Measurements from ENCODE around the gene CGB8.
"Not testable (repeated sequence)": the region's sequence is repeated elsewhere in the genome, so short reads cannot be mapped to it uniquely, and the experiment has no call there.

CGB8 gene

DNA sequence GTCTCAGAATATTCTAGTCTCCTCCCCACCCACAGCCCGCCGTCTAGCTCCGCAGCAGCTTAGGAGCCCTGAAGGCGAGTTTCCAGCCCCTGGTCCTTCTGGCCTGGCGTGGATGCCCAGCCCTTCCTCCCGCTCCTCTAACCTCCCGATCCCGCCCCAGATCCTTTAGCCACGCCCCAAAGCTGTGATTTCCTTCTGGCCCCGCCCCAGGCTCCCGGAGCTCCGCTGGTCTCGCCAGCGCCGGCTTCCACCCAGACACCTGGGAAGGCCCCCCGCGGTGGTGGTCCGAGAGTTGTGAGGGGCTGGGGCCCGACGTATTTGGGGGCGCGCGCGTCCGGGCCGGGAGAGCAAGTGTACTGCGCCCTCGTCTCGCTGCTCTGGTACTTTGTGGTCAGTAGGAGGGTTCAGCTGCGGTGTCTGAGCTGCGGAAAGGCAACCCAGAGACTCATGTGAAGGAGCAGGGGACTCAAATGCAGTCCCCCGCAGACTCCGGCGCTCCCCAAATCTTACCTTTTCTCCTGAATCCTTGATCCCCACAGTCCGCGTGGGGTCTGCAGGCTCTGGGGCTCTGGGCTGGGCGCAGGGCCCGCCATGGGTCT lies 8.8 kb upstream of the CGB8 start, which contains the start of gene CGB7:
Gene CGB7, minus strand, starts transcription at position 114 of the 599 bp plus-strand sequence. CDS start 2,374 bp downstream, outside the sequence.
- TF ChIP-seq SIN3A (IDR thresholded peaks at IDR 0.05; ENCODE audit: borderline replicate concordance, insufficient read depth, low read length) (no peak), FOXP2 (optimal IDR thresholded peaks at IDR 0.05; ENCODE audit: borderline replicate concordance, extremely low read depth, extremely low read length, insufficient read depth) (no peak), POLR2AphosphoS5 (IDR thresholded peaks at IDR 0.05; ENCODE audit: low read depth, low read length) (no peak), TAF1 (IDR thresholded peaks at IDR 0.05; ENCODE audit: borderline replicate concordance, insufficient read depth, low read length) (no peak)
- TF ChIP-seq, protein P1, sequence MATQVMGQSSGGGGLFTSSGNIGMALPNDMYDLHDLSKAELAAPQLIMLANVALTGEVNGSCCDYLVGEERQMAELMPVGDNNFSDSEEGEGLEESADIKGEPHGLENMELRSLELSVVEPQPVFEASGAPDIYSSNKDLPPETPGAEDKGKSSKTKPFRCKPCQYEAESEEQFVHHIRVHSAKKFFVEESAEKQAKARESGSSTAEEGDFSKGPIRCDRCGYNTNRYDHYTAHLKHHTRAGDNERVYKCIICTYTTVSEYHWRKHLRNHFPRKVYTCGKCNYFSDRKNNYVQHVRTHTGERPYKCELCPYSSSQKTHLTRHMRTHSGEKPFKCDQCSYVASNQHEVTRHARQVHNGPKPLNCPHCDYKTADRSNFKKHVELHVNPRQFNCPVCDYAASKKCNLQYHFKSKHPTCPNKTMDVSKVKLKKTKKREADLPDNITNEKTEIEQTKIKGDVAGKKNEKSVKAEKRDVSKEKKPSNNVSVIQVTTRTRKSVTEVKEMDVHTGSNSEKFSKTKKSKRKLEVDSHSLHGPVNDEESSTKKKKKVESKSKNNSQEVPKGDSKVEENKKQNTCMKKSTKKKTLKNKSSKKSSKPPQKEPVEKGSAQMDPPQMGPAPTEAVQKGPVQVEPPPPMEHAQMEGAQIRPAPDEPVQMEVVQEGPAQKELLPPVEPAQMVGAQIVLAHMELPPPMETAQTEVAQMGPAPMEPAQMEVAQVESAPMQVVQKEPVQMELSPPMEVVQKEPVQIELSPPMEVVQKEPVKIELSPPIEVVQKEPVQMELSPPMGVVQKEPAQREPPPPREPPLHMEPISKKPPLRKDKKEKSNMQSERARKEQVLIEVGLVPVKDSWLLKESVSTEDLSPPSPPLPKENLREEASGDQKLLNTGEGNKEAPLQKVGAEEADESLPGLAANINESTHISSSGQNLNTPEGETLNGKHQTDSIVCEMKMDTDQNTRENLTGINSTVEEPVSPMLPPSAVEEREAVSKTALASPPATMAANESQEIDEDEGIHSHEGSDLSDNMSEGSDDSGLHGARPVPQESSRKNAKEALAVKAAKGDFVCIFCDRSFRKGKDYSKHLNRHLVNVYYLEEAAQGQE (IDR thresholded peaks at IDR 0.05; ENCODE audit: insufficient read depth in 1 of 2, low read depth in 2 of 2, low read length in 2 of 2) = no peak

DNA sequence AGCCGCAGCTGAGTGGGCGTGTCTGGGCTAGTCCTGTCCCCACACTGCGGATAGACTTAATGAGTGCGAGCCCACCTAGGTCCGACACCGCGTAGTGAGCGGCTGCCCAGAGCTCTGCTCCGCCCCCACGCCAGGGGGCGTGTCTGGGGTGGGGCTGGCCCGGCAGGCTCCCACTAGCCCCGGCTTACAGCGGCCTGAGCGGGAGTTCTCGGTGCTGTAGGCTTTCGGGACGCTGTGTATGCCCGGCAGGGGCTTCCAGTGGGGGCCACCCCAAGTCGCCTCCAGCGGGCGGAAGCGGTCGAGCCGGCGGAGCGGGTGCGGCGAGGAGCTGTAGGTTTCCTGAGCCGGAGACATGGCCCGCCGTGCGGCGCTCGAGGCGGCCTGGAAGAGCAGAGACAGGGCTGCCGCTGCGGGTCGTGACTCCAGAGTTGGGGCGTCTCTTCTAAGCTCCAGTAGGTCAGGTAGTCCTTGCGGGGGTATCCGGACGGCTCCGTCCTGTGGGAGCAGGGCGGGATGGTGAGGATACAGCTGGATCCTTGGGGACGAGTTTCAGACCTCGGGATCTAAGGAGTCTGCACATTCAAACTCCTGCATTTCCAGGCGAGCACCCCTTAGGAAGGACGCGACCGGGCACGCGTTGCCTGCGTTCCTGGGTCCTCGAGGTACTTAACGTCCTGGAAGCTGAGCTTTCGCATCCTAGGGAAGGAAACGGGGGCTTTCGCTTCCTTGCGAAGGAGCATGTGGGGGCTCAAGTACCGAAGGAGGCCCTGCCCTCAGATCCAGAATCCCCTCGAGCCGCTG lies 7.4 kb upstream of the CGB8 start:
- TF ChIP-seq TAF1 (IDR thresholded peaks at IDR 0.05; ENCODE audit: borderline replicate concordance, insufficient read depth, low read length) = no peak
- peak; percentile 24 for TF ChIP-seq FOXP2 (optimal IDR thresholded peaks at IDR 0.05; ENCODE audit: borderline replicate concordance, extremely low read depth, extremely low read length, insufficient read depth)

DNA sequence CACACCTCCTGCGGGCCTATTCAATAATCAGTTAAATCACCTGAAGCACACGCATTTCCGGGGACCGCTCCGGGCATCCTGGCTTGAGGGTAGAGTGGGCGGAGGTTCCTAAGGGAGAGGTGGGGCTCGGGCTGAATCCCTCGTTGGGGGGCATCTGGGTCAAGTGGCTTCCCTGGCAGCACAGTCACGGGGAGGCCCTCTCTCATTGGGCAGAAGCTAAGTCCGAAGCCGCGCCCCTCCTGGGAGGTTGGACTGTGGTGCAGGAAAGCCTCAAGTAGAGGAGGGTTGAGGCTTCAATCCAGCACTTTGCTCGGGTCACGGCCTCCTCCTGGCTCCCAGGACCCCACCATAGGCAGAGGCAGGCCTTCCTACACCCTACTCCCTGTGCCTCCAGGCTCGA lies 5.4 kb downstream of the CGB8 start, which contains the start of gene CGB5:
Gene CGB5, plus strand, starts transcription at position 301 of the 400 bp plus-strand sequence. CDS start 362 bp downstream, outside the sequence.
- TF ChIP-seq POLR2AphosphoS5 (IDR thresholded peaks at IDR 0.05; ENCODE audit: low read depth, low read length); SIN3A (IDR thresholded peaks at IDR 0.05; ENCODE audit: borderline replicate concordance, insufficient read depth, low read length); TAF1 (IDR thresholded peaks at IDR 0.05; ENCODE audit: borderline replicate concordance, insufficient read depth, low read length): not testable (repeated sequence)

DNA sequence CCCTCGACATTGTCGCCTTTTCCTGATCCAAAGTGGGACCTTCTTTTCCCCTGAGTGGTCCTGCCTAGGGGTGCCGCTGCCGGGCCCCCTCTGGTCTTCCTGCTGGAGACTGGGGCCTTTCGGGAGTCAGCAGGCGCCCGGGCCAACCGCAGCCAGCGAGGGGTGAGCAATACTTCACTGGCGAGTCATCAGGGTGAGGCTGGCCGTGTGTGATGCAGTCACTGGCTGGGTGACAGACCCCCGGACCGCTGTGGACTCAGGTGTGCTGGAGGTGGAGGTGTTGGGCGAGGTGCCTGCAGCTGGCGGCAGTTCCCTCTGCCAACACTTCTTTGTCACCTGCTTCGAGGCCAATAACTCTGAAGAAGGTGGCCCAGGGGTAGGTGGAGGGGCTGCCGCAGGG lies 6.7 kb downstream of the CGB8 start:
- TF ChIP-seq TAF1 (IDR thresholded peaks at IDR 0.05; ENCODE audit: borderline replicate concordance, insufficient read depth, low read length) (no peak), SIN3A (IDR thresholded peaks at IDR 0.05; ENCODE audit: borderline replicate concordance, insufficient read depth, low read length) (no peak), FOXP2 (optimal IDR thresholded peaks at IDR 0.05; ENCODE audit: borderline replicate concordance, extremely low read depth, extremely low read length, insufficient read depth) (no peak), POLR2AphosphoS5 (IDR thresholded peaks at IDR 0.05; ENCODE audit: low read depth, low read length) (no peak)
- TF ChIP-seq, protein P1 (IDR thresholded peaks at IDR 0.05; ENCODE audit: insufficient read depth in 1 of 2, low read depth in 2 of 2, low read length in 2 of 2) = no peak

DNA sequence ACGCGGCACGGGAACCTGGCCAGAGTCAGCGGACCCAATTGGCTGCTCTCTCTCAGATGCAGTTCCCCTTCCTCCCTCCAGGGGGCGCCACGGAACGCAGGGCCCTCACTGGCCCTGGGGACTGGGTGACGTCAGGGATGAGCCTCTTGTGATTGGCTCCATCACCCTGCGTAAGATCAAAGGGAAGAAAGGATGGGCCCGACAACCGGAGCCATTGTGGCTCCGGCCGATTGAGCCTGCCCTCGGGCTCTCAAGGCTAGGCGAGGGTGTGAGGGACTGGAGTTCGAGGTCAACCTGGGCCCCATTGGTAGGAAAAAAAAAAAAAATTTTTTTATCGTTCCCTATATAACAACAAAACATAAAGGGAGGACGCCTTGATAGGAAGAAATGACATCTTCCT lies 12.1 kb downstream of the CGB8 start, which contains the start of gene CGB1:
Gene CGB1, minus strand, starts transcription at position 81 of the 400 bp plus-strand sequence. CDS start 184 bp downstream, outside the sequence.
- TF ChIP-seq POLR2AphosphoS5 (IDR thresholded peaks at IDR 0.05; ENCODE audit: low read depth, low read length); TAF1 (IDR thresholded peaks at IDR 0.05; ENCODE audit: borderline replicate concordance, insufficient read depth, low read length): not testable (repeated sequence)
- TF ChIP-seq, protein P1 (IDR thresholded peaks at IDR 0.05; ENCODE audit: insufficient read depth in 1 of 2, low read depth in 2 of 2, low read length in 2 of 2) = not testable (repeated sequence)

Measured in PFSK-1 (cell line).